ENCODE measurements around the gene BCL2A1.

DNA sequence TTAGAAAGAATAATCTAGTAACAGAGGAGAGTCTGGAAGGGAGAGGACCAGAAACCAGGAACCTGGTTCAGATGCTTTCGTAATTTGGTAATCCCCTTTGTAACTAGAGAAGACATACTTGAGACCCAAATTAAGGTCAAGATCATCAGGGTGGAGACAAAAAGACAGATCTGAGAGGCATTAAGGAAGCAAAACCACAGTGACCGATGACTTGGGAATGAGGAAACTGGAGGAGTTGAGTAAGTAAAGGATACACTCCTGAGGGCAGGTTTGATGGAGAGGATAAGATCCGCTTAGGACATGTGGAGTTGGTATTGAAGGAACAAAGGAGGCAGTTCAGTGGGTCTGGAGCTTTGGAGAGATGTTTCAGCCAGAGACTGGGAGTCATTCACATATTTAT lies 23.6 kb upstream of the BCL2A1 start:
- TF ChIP-seq POLR2A (IDR thresholded peaks at IDR 0.05; ENCODE audit: low read depth, low read length), result no peak
- TF ChIP-seq POLR2AphosphoS5 (IDR thresholded peaks at IDR 0.05; ENCODE audit: low read depth, low read length), result no peak

Data from GM12891 (cell line).